Vagina (tissue), 2 donors: Measurements from ENCODE around the gene SEC11A.
"Not testable (repeated sequence)": the region's sequence is repeated elsewhere in the genome, so short reads cannot be mapped to it uniquely, and the experiment has no call there.

Source experiments
- POLR2A ChIP-seq, 2 donors: fragments of 450-650 bp; IDR thresholded peaks; one replicate each; pipeline ENCODE4 v1.6.1; 2017; ENCODE audit warnings: antibody characterized with exemption in 2 of 2, mild to moderate bottlenecking in 2 of 2, moderate library complexity in 2 of 2
- POLR2AphosphoS5 ChIP-seq, 2 donors: sonication (generic); formaldehyde crosslinking; IDR thresholded peaks; one replicate each; pipeline ENCODE4 v1.9.0; 2017; ENCODE audit warnings: antibody characterized with exemption in 2 of 2, mild to moderate bottlenecking in 2 of 2, low read depth in 1 of 2; ENCODE audit not compliant: insufficient read depth in 1 of 2
- TF ChIP-seq, protein P1 (sequence below), 3 experiments: fragments of 450-650 bp in 2 of 3; fragments of 200-600 bp in 1 of 3; sonication (generic) in 1 of 3; IDR thresholded peaks; one replicate each; pipeline ENCODE4 v1.5.1; 2017 to 2019; ENCODE audit warnings: antibody characterized with exemption in 3 of 3, mild to moderate bottlenecking in 2 of 3, moderate library complexity in 2 of 3

DNA sequence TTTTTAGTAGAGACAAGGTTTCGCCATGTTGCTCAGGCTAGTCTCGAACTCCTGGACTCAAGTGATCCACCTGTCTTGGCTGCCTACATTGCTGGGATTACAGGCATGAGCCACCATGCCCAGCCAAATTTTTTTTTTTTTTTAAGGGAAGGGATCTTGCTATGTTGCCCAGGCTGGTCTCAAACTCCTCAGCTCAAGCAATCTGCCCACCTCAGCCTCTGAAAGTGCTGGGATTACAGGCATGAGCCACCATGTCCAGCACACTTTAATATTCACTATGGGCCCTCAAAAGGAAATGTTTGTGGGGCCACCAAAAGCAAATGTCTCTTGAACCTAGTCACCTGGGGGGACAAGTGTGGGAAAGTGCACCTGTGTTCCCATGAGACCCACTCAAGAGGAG is 73.3 kb downstream of the SEC11A start:
- TF ChIP-seq, protein P1, sequence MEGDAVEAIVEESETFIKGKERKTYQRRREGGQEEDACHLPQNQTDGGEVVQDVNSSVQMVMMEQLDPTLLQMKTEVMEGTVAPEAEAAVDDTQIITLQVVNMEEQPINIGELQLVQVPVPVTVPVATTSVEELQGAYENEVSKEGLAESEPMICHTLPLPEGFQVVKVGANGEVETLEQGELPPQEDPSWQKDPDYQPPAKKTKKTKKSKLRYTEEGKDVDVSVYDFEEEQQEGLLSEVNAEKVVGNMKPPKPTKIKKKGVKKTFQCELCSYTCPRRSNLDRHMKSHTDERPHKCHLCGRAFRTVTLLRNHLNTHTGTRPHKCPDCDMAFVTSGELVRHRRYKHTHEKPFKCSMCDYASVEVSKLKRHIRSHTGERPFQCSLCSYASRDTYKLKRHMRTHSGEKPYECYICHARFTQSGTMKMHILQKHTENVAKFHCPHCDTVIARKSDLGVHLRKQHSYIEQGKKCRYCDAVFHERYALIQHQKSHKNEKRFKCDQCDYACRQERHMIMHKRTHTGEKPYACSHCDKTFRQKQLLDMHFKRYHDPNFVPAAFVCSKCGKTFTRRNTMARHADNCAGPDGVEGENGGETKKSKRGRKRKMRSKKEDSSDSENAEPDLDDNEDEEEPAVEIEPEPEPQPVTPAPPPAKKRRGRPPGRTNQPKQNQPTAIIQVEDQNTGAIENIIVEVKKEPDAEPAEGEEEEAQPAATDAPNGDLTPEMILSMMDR (IDR thresholded peaks at IDR 0.05) = not testable (repeated sequence)
- TF ChIP-seq POLR2A (IDR thresholded peaks at IDR 0.05); POLR2AphosphoS5 (IDR thresholded peaks at IDR 0.05; ENCODE audit: insufficient read depth in 1 of 2, low read depth in 1 of 2): not testable (repeated sequence)
